Pancreas (tissue), 10 donors: ENCODE measurements around the gene REL. TPM values are rescaled to one million over a fixed set of nuclear protein-coding genes. Genes with fewer than 3 reads are reported as not detected.

ENCODE experiments used
- ATAC-seq, 4 donors: fragments of 200-7000 bp; cut with Tn5 transposase; one replicate each; pipeline versions ENCODE4 v1.8.0 to v1.9.1; 2020; ENCODE audit warnings: mild to moderate bottlenecking in 4 of 4, moderate library complexity in 4 of 4
- DNase-seq, 6 donors: peaks; one replicate each; pipeline ENCODE4 v3.0.0-alpha.2; 2020
- FAIRE-seq: peaks from 2 replicates; lab custom pipeline; 2012; peaks lifted over from hg19 to GRCh38; lab: Jason Lieb, UNC
- H3K27ac ChIP-seq, 4 donors: fragments of 200-600 bp; sonication (generic); 1 replicate in 3 of 4; 2 replicates in 1 of 4; pipeline versions ENCODE4 v1.5.0 to v1.8.0; 2020
- H3K27me3 ChIP-seq, 4 donors: fragments of 200-600 bp; one replicate each; pipeline ENCODE4 v1.8.0; 2021
- H3K36me3 ChIP-seq, 3 donors: fragments of 200-600 bp; sonication (generic) in 1 of 3; one replicate each; pipeline versions ENCODE4 v1.5.0 to v1.8.0; 2020 to 2021
- H3K4me1 ChIP-seq, 3 donors: fragments of 200-600 bp; one replicate each; pipeline ENCODE4 v1.8.0; 2021
- H3K4me3 ChIP-seq, 4 donors: fragments of 200-600 bp; sonication (generic) in 2 of 4; one replicate each; pipeline versions ENCODE4 v1.5.0 to v1.8.0; 2020 to 2021
- H3K9me3 ChIP-seq, 4 donors: fragments of 200-600 bp; one replicate each; pipeline ENCODE4 v1.8.0; 2021
- WGBS, 2 donors: extraction: QIAGEN DNeasy Blood & Tissue Kit; methylation state at CpG; one replicate each; pipeline ENCODE4 v1.1.7; 2013; 5-methylcytosine and 5-hydroxymethylcytosine counted together
- intact Hi-C, 3 donors: fragments of 100-400 bp; cut with DNase I; formaldehyde crosslinking; loops; one replicate each; pipeline versions ENCODE4 v1.11.1 to v1.14.2; 2022
- polyA plus RNA-seq, 2 donors: library from polyadenylated mRNA; stranded (reverse); fragments of 200-250 nt; gene quantifications; one replicate each; pipeline ENCODE4 v1.2.3, GENCODE V29; 2013
- total RNA-seq, 6 donors: library from RNA; stranded (reverse); fragmentation: NEBNext Ultra II Directional in 4 of 6; extraction: Animal tissue kit (Norgen Biotek cat#: 25700) in 4 of 6; gene quantifications; one replicate each; pipeline versions ENCODE4 v1.2.1 to v1.2.4, GENCODE V29; 2021 to 2023
- TF ChIP-seq, protein P1 (sequence below), 4 donors: fragments of 200-600 bp; sonication (generic) in 3 of 4; IDR thresholded peaks; one replicate each; pipeline versions ENCODE4 v1.5.0 to v1.8.0; 2021; ENCODE audit warnings: antibody characterized with exemption in 4 of 4
- donor health status: healthy with polysubstance abuse.
- donor health status: DM: no; HTN: no; CAD: no; lungs with moderate emphysema.
- donor health status: DM: no; HTN: no; CAD: no.
- donor health status: control.
- donor health status: control.
- donor health status: Bipolar disorder and iron deficiency.
- donor health status: DM: yes; HTN: yes; CAD: no.
- donor health status: DM: no; HTN: no; CAD: no.
- donor health status: DM: no; HTN: no; CAD: no.
- donor health status: DM: yes; HTN: yes; CAD: no.

Gene REL
- total and polyA plus RNA-seq, 8 donors = 1.5 to 11.9 (median 7.0) TPM

DNA sequence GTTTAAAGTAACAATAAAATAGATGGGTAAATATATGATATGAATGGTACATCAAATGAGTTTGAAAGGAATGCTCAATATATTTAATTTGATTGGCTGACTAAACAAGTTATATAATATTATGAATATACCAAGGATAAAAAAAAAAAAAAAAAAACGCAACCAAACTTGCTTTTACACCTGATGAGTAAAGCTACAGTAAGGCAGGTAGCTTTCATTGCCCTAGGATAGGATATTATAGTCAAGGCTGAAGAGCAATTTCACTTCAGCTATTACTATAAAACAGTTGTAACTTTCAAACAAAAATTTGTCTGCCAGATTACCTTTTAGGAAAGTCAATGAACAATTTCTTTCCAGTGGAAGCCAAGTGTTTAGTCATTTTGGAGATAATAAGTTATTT lies 79.3 kb downstream of the REL start:
- intact Hi-C loops = no loop called here
- no peak for FAIRE-seq
- TF ChIP-seq, protein P1, sequence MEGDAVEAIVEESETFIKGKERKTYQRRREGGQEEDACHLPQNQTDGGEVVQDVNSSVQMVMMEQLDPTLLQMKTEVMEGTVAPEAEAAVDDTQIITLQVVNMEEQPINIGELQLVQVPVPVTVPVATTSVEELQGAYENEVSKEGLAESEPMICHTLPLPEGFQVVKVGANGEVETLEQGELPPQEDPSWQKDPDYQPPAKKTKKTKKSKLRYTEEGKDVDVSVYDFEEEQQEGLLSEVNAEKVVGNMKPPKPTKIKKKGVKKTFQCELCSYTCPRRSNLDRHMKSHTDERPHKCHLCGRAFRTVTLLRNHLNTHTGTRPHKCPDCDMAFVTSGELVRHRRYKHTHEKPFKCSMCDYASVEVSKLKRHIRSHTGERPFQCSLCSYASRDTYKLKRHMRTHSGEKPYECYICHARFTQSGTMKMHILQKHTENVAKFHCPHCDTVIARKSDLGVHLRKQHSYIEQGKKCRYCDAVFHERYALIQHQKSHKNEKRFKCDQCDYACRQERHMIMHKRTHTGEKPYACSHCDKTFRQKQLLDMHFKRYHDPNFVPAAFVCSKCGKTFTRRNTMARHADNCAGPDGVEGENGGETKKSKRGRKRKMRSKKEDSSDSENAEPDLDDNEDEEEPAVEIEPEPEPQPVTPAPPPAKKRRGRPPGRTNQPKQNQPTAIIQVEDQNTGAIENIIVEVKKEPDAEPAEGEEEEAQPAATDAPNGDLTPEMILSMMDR (IDR thresholded peaks at IDR 0.05) = no peak

DNA sequence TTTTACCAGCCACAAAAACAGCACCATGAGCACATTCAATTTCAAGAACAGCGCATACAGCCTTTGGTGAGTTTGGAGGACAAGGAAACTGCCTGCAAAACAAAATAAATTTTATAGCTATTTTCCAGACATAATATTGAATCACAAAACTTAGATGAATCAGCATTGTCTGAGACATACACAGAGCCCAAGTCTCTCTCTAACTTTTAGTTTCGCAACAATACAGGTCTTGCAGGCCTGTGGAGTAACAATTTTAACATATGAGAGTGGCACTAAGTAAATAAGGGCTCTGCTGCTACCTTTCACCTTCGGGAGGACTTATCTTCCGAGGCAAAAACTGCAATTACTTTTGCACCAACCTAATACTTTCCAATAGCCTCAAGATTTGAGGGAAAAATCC lies 80.1 kb downstream of the REL start:
- Histone ChIP-seq H3K4me1 (peaks cover 4 to 12% (median 8%) of the 10 kb centered on the region in 3 donors), H3K27me3 (no peaks in the 10 kb centered on the region), H3K9me3 (no peaks in the 10 kb centered on the region), H3K4me3 (no peak overlapping the region), H3K36me3 (no peaks in the 10 kb centered on the region), H3K27ac (no peak overlapping the region)
- TF ChIP-seq, protein P1 (IDR thresholded peaks at IDR 0.05) = no peak
- peak in 2 of 4 donors; percentile 69 to 79 for ATAC-seq
- WGBS, 2 donors = 57 to 70% methylated on average over 4 of the region's 4 CpGs
- intact Hi-C loops = no loop called here
- FAIRE-seq = no peak
- no peak for DNase-seq

More for the DNA sequence above, 79.3 kb downstream of the REL start:
- H3K27me3 ChIP-seq = no peaks in the 10 kb centered on the region
- no peaks in the 10 kb centered on the region for H3K9me3 ChIP-seq
- no peak overlapping the region for H3K27ac ChIP-seq
- ATAC-seq (no peak), DNase-seq (no peak)
- H3K4me1 ChIP-seq = peaks cover under 1 to 8% (median 4%) of the 10 kb centered on the region in 3 donors
- H3K4me3 ChIP-seq = no peak overlapping the region
- H3K36me3 ChIP-seq = no peaks in the 10 kb centered on the region
- WGBS, 2 donors = 76 to 89% methylated on average over 1 of the region's 1 CpG

DNA sequence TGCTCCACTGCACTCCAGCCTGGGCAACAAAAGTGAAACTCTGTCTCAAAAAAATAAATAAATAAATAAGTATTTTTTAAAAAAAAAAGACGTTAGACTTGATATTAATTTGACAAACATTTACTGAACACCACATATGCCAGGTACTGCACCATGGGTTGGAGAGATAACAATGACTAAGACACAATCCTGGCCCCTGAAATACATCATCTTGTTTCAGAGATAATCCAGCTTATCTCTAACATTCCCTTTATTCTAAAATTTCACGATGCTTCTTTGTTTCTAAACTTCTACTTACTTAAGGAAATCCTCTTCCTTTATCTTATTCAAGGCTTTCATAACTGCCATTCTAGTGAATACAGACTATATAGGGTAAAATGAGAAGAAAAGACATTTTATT lies 81.2 kb downstream of the REL start:
- FAIRE-seq = no peak
- no peak for DNase-seq
- Histone ChIP-seq H3K9me3 (no peaks in the 10 kb centered on the region), H3K27ac (no peak overlapping the region), H3K36me3 (no peaks in the 10 kb centered on the region), H3K27me3 (no peaks in the 10 kb centered on the region), H3K4me1 (peaks cover 4 to 12% (median 8%) of the 10 kb centered on the region in 3 donors), H3K4me3 (no peak overlapping the region)
- intact Hi-C loops = no loop called here
- ATAC-seq = no peak
- TF ChIP-seq, protein P1 (IDR thresholded peaks at IDR 0.05) = no peak
- 52 to 53% methylated on average over 2 of the region's 2 CpGs for WGBS, 2 donors

DNA sequence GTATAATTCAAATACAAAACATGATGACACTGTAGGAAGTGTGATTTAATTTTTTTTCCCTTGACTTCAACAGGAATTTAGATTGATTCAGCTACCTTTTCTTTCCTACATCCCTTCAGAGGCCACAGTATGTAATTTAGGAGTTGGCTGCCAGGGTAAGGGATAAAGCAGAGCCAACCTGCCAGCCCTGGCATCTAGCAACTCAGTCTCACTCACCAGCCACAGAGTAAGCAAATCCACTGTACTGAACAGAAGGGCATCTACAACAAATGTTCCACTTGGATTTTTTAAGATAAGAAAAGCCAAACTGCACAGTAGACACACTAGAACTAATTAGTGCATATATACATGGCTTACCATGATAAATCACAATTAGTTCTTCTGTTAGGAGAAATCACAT lies 81.8 kb downstream of the REL start:
- ATAC-seq = no peak
- intact Hi-C loops = no loop called here

More for the DNA sequence above, 81.8 kb downstream of the REL start:
- no peak for FAIRE-seq
- Histone ChIP-seq H3K9me3 (no peaks in the 10 kb centered on the region), H3K27me3 (no peaks in the 10 kb centered on the region), H3K4me1 (peaks cover 4 to 12% (median 8%) of the 10 kb centered on the region in 3 donors), H3K4me3 (no peak overlapping the region), H3K36me3 (no peaks in the 10 kb centered on the region), H3K27ac (no peak overlapping the region)
- TF ChIP-seq, protein P1 (IDR thresholded peaks at IDR 0.05) = no peak
- DNase-seq = no peak
